K562 (cell line): Measurements from ENCODE around the gene DSCAM. TPM values are rescaled to one million over a fixed set of nuclear protein-coding genes. Genes with fewer than 3 reads are reported as not detected.

Experiments
- ATAC-seq: fragments of 200-7000 bp; cut with Tn5 transposase; 3 replicates; pipeline ENCODE4 v1.9.1; 2020; ENCODE audit warnings: moderate library complexity
- BruUV-seq: library from RNA; stranded (reverse); fragments of 400-500 nt; replicated peaks from 2 replicates; lab custom pipeline; 2021; lab: Mats Ljungman, UMichigan
- CTCF ChIA-PET: fragments of 300-600 bp; formaldehyde crosslinking; extraction: SDS; loops from one replicate; lab custom pipeline; 2021; ENCODE audit warnings: low intra/inter-chr PET ratio; lab: Yijun Ruan, JAX
- POLR2A ChIA-PET: fragments of 300-600, 350-650 bp; sonication (Branson Sonifier 250); formaldehyde crosslinking; extraction: SDS; loops from one replicate; lab custom pipeline; 2021; ENCODE audit warnings: antibody characterized with exemption, inconsistent platforms; lab: Yijun Ruan, JAX
- DNase-seq, 4 experiments: peaks; one replicate each; pipeline versions ENCODE4 v3.0.0 to v3.0.0-alpha.2; 2011 to 2018; ENCODE audit warnings: low spot score in 3 of 4, mixed read lengths in 3 of 4; ENCODE audit errors: extremely low read depth in 1 of 4
- FAIRE-seq: peaks from 2 replicates; lab custom pipeline; 2011; peaks lifted over from hg19 to GRCh38; lab: Jason Lieb, UNC
- H2AFZ ChIP-seq: 2 replicates; pipeline ENCODE4 v1.6.0; 2011; ENCODE audit warnings: low read depth, low read length, control low read depth, inconsistent platforms
- H3K27ac ChIP-seq: fragments of 200-600 bp; 3 replicates; pipeline ENCODE4 v1.8.0; 2011; ENCODE audit warnings: low read depth, mild to moderate bottlenecking, control low read depth, inconsistent platforms, low read length, moderate library complexity, mixed read lengths; ENCODE audit errors: extremely low read depth
- H3K27me3 ChIP-seq, 2 experiments: fragments of 300-600 bp in 1 of 2; 2 replicates in 1 of 2; 3 replicates in 1 of 2; pipeline versions ENCODE4 v1.6.0 to v1.8.0; 2011; ENCODE audit warnings: inconsistent platforms in 2 of 2, low read length in 2 of 2, mild to moderate bottlenecking in 1 of 2, mixed read lengths in 1 of 2, moderate library complexity in 1 of 2; ENCODE audit not compliant: control insufficient read depth in 2 of 2, insufficient read depth in 2 of 2
- H3K36me3 ChIP-seq: fragments of 300-600 bp; 3 replicates; pipeline ENCODE4 v1.8.0; 2011; ENCODE audit warnings: mild to moderate bottlenecking, low read length, inconsistent platforms; ENCODE audit not compliant: control insufficient read depth, insufficient read depth
- H3K4me1 ChIP-seq, 2 experiments: fragments of 200-600 bp in 1 of 2; replicated peaks in 1 of 2; 2 replicates in 1 of 2; 3 replicates in 1 of 2; pipeline versions ENCODE4 v1.5.1 to v1.8.0; 2011; ENCODE audit warnings: inconsistent platforms in 2 of 2, low read length in 2 of 2, mild to moderate bottlenecking in 1 of 2, mixed read lengths in 1 of 2, moderate library complexity in 1 of 2; ENCODE audit not compliant: control insufficient read depth in 2 of 2, insufficient read depth in 2 of 2
- H3K4me2 ChIP-seq: 2 replicates; pipeline ENCODE4 v1.6.1; 2011; ENCODE audit warnings: low read length, control low read depth, inconsistent platforms, mixed read lengths; ENCODE audit not compliant: insufficient read depth
- H3K4me3 ChIP-seq: fragments of 200-600 bp; sonication (generic), shearing (Covaris generic); 2 replicates; pipeline ENCODE4 v1.5.1; 2016; ENCODE audit warnings: control low read depth, inconsistent platforms
- H3K79me2 ChIP-seq: fragments of 200-600 bp; 3 replicates; pipeline ENCODE4 v1.8.0; 2011; ENCODE audit warnings: low read length, inconsistent platforms; ENCODE audit not compliant: control insufficient read depth, insufficient read depth
- H3K9ac ChIP-seq, 2 experiments: 2 replicates each; pipeline versions ENCODE4 v1.6.0 to v1.6.1; 2011; ENCODE audit warnings: low read depth in 2 of 2, low read length in 2 of 2, control low read depth in 1 of 2, inconsistent platforms in 1 of 2, mild to moderate bottlenecking in 1 of 2, mixed read lengths in 1 of 2; ENCODE audit not compliant: insufficient read depth in 1 of 2
- H3K9me1 ChIP-seq: one replicate; pipeline ENCODE4 v1.6.0; 2011; ENCODE audit warnings: inconsistent platforms, mild to moderate bottlenecking, low read length, moderate library complexity; ENCODE audit not compliant: control insufficient read depth, insufficient read depth
- H3K9me3 ChIP-seq: replicated peaks from 2 replicates; pipeline ENCODE4 v1.5.1; 2011; ENCODE audit warnings: low read depth, low read length, inconsistent platforms; ENCODE audit not compliant: control insufficient read depth, insufficient read depth
- H4K20me1 ChIP-seq: replicated peaks from 2 replicates; pipeline ENCODE4 v1.6.1; 2011; ENCODE audit warnings: low read length, inconsistent platforms, mixed read lengths; ENCODE audit not compliant: control insufficient read depth, insufficient read depth
- BRCA1 ChIP-seq, 2 experiments: fragments of 450-650 bp in 1 of 2; sonication (generic) in 1 of 2; formaldehyde crosslinking in 1 of 2; IDR thresholded peaks; 2 replicates each; pipeline versions ENCODE4 v1.5.0 to v1.6.1; 2017 to 2020; ENCODE audit warnings: mild to moderate bottlenecking in 1 of 2, missing genetic modification reagents in 1 of 2
- DPF2 ChIP-seq: fragments of 450-650 bp; IDR thresholded peaks from 2 replicates; pipeline ENCODE4 v1.6.1; 2016
- KAT8 ChIP-seq: fragments of 450-650 bp; IDR thresholded peaks from 2 replicates; pipeline ENCODE4 v1.6.1; 2016; ENCODE audit warnings: low read depth, mild to moderate bottlenecking
- KLF1 ChIP-seq: fragments of 450-650 bp; IDR thresholded peaks from 2 replicates; pipeline ENCODE4 v1.6.1; 2016; ENCODE audit warnings: missing genetic modification characterization, missing compliant biosample characterization
- MYNN ChIP-seq, 2 experiments: sonication (generic); formaldehyde crosslinking in 1 of 2; IDR thresholded peaks; 2 replicates each; pipeline versions ENCODE4 v1.5.0 to v1.6.1; 2016 to 2020; ENCODE audit warnings: antibody characterized with exemption in 1 of 2, missing genetic modification reagents in 1 of 2
- POLR3A ChIP-seq: IDR thresholded peaks from 2 replicates; pipeline ENCODE4 v1.6.1; 2011; ENCODE audit warnings: borderline replicate concordance, mild to moderate bottlenecking, moderate library complexity; ENCODE audit not compliant: insufficient read length, insufficient read depth; ENCODE audit errors: extremely low read depth
- PYGO2 ChIP-seq: fragments of 450-650 bp; IDR thresholded peaks from 2 replicates; pipeline ENCODE4 v1.6.1; 2016; ENCODE audit warnings: mild to moderate bottlenecking, missing genetic modification characterization, moderate library complexity, missing compliant biosample characterization
- SIN3A ChIP-seq, 2 experiments: fragments of 150-350 bp in 1 of 2; IDR thresholded peaks; 2 replicates each; pipeline ENCODE4 v1.6.1; 2011 to 2016; ENCODE audit warnings: borderline replicate concordance in 2 of 2, low read depth in 2 of 2, low read length in 2 of 2, mild to moderate bottlenecking in 2 of 2, moderate library complexity in 2 of 2; ENCODE audit not compliant: control insufficient read depth in 1 of 2
- SNIP1 ChIP-seq: fragments of 450-650 bp; IDR thresholded peaks from 2 replicates; pipeline ENCODE4 v1.7.1; 2017; ENCODE audit warnings: low read depth, mild to moderate bottlenecking
- ZFX ChIP-seq: sonication (generic); formaldehyde crosslinking; IDR thresholded peaks from 2 replicates; pipeline ENCODE4 v1.8.0; 2022; ENCODE audit warnings: mild to moderate bottlenecking, missing genetic modification reagents, moderate library complexity
- ZNF316 ChIP-seq: fragments of 450-650 bp; IDR thresholded peaks from 2 replicates; pipeline ENCODE4 v1.6.1; 2016
- ZNF398 ChIP-seq: fragments of 250-450 bp; sonication (Bioruptor Pico); IDR thresholded peaks from 2 replicates; pipeline ENCODE4 v1.8.0; 2021; ENCODE audit warnings: moderate library complexity, mild to moderate bottlenecking, inconsistent platforms
- ZNF551 ChIP-seq: fragments of 250-450 bp; sonication (Bioruptor Pico); IDR thresholded peaks from 2 replicates; pipeline ENCODE4 v1.5.0; 2021; ENCODE audit warnings: mild to moderate bottlenecking, moderate library complexity
- ZNF583 ChIP-seq: fragments of 250-450 bp; sonication (Bioruptor Pico); IDR thresholded peaks from 2 replicates; pipeline ENCODE4 v1.4.0; 2020
- ZNF584 ChIP-seq: fragments of 200-800 bp; sonication (Bioruptor generic); IDR thresholded peaks from 2 replicates; pipeline ENCODE4 v1.6.1; 2016; ENCODE audit warnings: low read depth, mild to moderate bottlenecking, missing genetic modification characterization, missing compliant biosample characterization
- WGBS: fragments of 100-300 bp; shearing (Covaris generic); methylation state at CpG from one replicate; pipeline ENCODE4 v1.1.6; 2016; ENCODE audit warnings: low coverage, mixed read lengths; ENCODE audit not compliant: insufficient coverage; ENCODE audit errors: missing lambda C conversion rate; 5-methylcytosine and 5-hydroxymethylcytosine counted together
- in situ Hi-C: fragments of 300-500 bp; cut with MboI; formaldehyde crosslinking; loops from 4 replicates; pipeline ENCODE4 v1.15.0; 2018; ENCODE audit warnings: inconsistent platforms, mixed read lengths
- intact Hi-C: fragments of 100-400 bp; cut with micrococcal nuclease; formaldehyde crosslinking; loops from 2 replicates; pipeline ENCODE4 v1.14.2; 2022
- polyA plus RNA-seq, 8 experiments: library from polyadenylated mRNA; depleted of rRNA in 4 of 8; stranded (reverse) in 5 of 8; unstranded in 3 of 8; fragments of >200 nt; fragmentation: Nextera tagmentation in 2 of 8; fragmentation: Illumina TruSeq in 1 of 8; extraction: Ambion mirVana in 2 of 8; extraction: Trizol in 1 of 8; gene quantifications; 2 replicates each; pipeline versions ENCODE4 v1.2.1 to v1.2.3, GENCODE V29; 2011 to 2014; ENCODE audit warnings: inconsistent platforms in 1 of 8, missing spikeins in 1 of 8
- total RNA-seq, 7 experiments: library from RNA; depleted of rRNA in 6 of 7; stranded (reverse); fragments of >200 nt in 6 of 7; fragmentation: Illumina TruSeq in 2 of 7; extraction: Trizol in 2 of 7; gene quantifications; 2 replicates each; pipeline versions ENCODE4 v1.2.1 to v1.2.3, GENCODE V29; 2011 to 2021; ENCODE audit warnings: low replicate concordance in 1 of 7

DSCAM gene
- total and polyA plus RNA-seq, 9 of the 15 experiments (the other 6 are each of a cell fraction or from before 2014, with no cell fraction given) = not detected

- no TSS peak for BruUV-seq
- TF ChIP-seq MYNN (IDR thresholded peaks at IDR 0.05) = no peak
- no peak for TF ChIP-seq MYNN (CRISPR knock-in tag; IDR thresholded peaks at IDR 0.05)
- no peak for TF ChIP-seq POLR3A
- TF ChIP-seq BRCA1 (IDR thresholded peaks at IDR 0.05) = no peak
- TF ChIP-seq BRCA1 (CRISPR knock-in tag; IDR thresholded peaks at IDR 0.05) = no peak
- no peak for TF ChIP-seq SIN3A (IDR thresholded peaks at IDR 0.05; ENCODE audit: borderline replicate concordance in 2 of 2, control insufficient read depth in 1 of 2, low read depth in 2 of 2, low read length in 2 of 2)
- TF ChIP-seq ZNF316 = no peak
- no peak for TF ChIP-seq SNIP1
- no peak for TF ChIP-seq KLF1 (tag)
- TF ChIP-seq ZNF583 (CRISPR knock-in tag) = no peak
- TF ChIP-seq ZFX (CRISPR knock-in tag) = no peak
- no peak for TF ChIP-seq DPF2
- no peak for TF ChIP-seq KAT8
- TF ChIP-seq ZNF398 (CRISPR knock-in tag) = no peak
- TF ChIP-seq ZNF551 (CRISPR knock-in tag) = no peak
- TF ChIP-seq ZNF584 = no peak
- TF ChIP-seq PYGO2 (tag) = no peak
Observed at GRCh38 chr21:40371329-40371728, 475.6 kb downstream of the DSCAM start.

More at GRCh38 chr21:40371329-40371728, 475.6 kb downstream of the DSCAM start:
- Histone ChIP-seq H3K27ac (no peak overlapping the region), H3K4me3 (no peak overlapping the region), H3K36me3 (no peaks in the 10 kb centered on the region), H3K9me3 (no peaks in the 10 kb centered on the region; the same call in 1 of the 2 replicates), H3K9ac (no peak overlapping the region), H4K20me1 (no peaks in the 10 kb centered on the region), H3K79me2 (no peaks in the 10 kb centered on the region), H3K4me1 (no peaks in the 10 kb centered on the region), H2AFZ (no peak overlapping the region), H3K9me1 (no peaks in the 10 kb centered on the region), H3K27me3 (no peaks in the 10 kb centered on the region), H3K4me2 (no peak overlapping the region)
- in situ Hi-C loops = no loop called here
- 1% methylated on average over 4 of the region's 4 CpGs for WGBS
- ATAC-seq (no peak), FAIRE-seq (no peak), DNase-seq (no peak)
- CTCF ChIA-PET = no interaction called here
- POLR2A ChIA-PET = no interaction called here
- intact Hi-C loops = no loop called here
